22Rv1 (cell line): ENCODE results near the gene DMD.

Experiments
- CTCF ChIP-seq: fragments of 450-650 bp; IDR thresholded peaks from 2 replicates; pipeline ENCODE4 v1.5.1; 2017; ENCODE audit warnings: mild to moderate bottlenecking
- ZFX ChIP-seq: fragments of 450-650 bp; IDR thresholded peaks from 2 replicates; pipeline ENCODE4 v1.6.1; 2017; ENCODE audit warnings: antibody characterized with exemption, borderline replicate concordance

GRCh38 chrX:31543634-31544033, 1667.7 kb downstream of the DMD start:
- TF ChIP-seq CTCF, result no peak
- TF ChIP-seq ZFX, result no peak
